Uterus (tissue), 4 donors: ENCODE data around the gene ALKBH6. TPM values are rescaled to one million over a fixed set of nuclear protein-coding genes. Genes with fewer than 3 reads are reported as not detected.

Experiments
- DNase-seq, 2 donors: peaks; one replicate each; pipeline ENCODE4 v3.0.0-alpha.2; 2019 to 2020
- H3K27ac ChIP-seq, 2 donors: fragments of 200-600 bp; sonication (generic); 1 replicate in 1 of 2; 2 replicates in 1 of 2; pipeline ENCODE4 v1.5.1; 2016 to 2018
- H3K27me3 ChIP-seq, 2 donors: fragments of 200-600 bp; sonication (generic); one replicate each; pipeline ENCODE4 v1.5.1; 2018 to 2019; ENCODE audit warnings: control low read depth in 1 of 2
- H3K36me3 ChIP-seq, 2 donors: fragments of 200-600 bp; sonication (generic); one replicate each; pipeline ENCODE4 v1.5.1; 2019; ENCODE audit warnings: control low read depth in 1 of 2
- H3K4me1 ChIP-seq, 2 donors: fragments of 200-600 bp; sonication (generic); one replicate each; pipeline ENCODE4 v1.5.1; 2018 to 2019; ENCODE audit warnings: control low read depth in 1 of 2
- H3K4me3 ChIP-seq, 2 donors: fragments of 200-600 bp; sonication (generic); 1 replicate in 1 of 2; 2 replicates in 1 of 2; pipeline ENCODE4 v1.5.1; 2018 to 2019; ENCODE audit warnings: mild to moderate bottlenecking in 1 of 2
- H3K9me3 ChIP-seq, 2 donors: fragments of 200-600 bp; sonication (generic); one replicate each; pipeline ENCODE4 v1.5.1; 2019; ENCODE audit warnings: control low read depth in 1 of 2
- CTCF ChIP-seq, 4 experiments: fragments of 200-600 bp in 2 of 4; fragments of 450-650 bp in 2 of 4; sonication (generic) in 2 of 4; IDR thresholded peaks; one replicate each; pipeline ENCODE4 v1.5.1; 2016 to 2019; ENCODE audit warnings: antibody characterized with exemption in 4 of 4, mild to moderate bottlenecking in 2 of 4, moderate library complexity in 1 of 4
- POLR2A ChIP-seq, 2 donors: fragments of 450-650 bp; IDR thresholded peaks; one replicate each; pipeline ENCODE4 v1.6.1; 2016; ENCODE audit warnings: antibody characterized with exemption in 2 of 2, mild to moderate bottlenecking in 1 of 2, moderate library complexity in 1 of 2
- intact Hi-C: fragments of 100-400 bp; cut with DNase I; formaldehyde crosslinking; loops from one replicate; pipeline ENCODE4 v1.15.1; 2023; ENCODE audit warnings: low total_unique reads
- total RNA-seq, 4 donors: library from RNA; depleted of rRNA in 3 of 4; stranded (reverse); fragments of >200 nt in 3 of 4; gene quantifications; one replicate each; pipeline versions ENCODE4 v1.1.0 to v1.2.4, GENCODE V29; 2014 to 2023
- donor health status: DM: yes; HTN: yes; CAD: no.

ALKBH6 gene
- total RNA-seq, 4 donors from 2014 or later = 10.0 to 18.5 (median 17.0) TPM

GRCh38 chr19:36051236-36051635, 37.2 kb upstream of the ALKBH6 start:
- intact Hi-C loops = loop anchor here (10.0 kb wide), 1 partner anchor 64 kb away; the partner anchor contains the start of genes OVOL3, POLR2I and TBCB
- DNase-seq = no peak
- peaks cover 0 to 7% of the 10 kb centered on the region in 2 donors for H3K4me1 ChIP-seq
- TF ChIP-seq POLR2A (IDR thresholded peaks at IDR 0.05) (no peak), CTCF (IDR thresholded peaks at IDR 0.05) (no peak)
- H3K36me3 ChIP-seq = no peaks in the 10 kb centered on the region
- H3K9me3 ChIP-seq = no peaks in the 10 kb centered on the region
- no peak overlapping the region for H3K4me3 ChIP-seq
- H3K27ac ChIP-seq = no peak overlapping the region
- no peaks in the 10 kb centered on the region for H3K27me3 ChIP-seq

GRCh38 chr19:36049080-36049698, 35.2 kb upstream of the ALKBH6 start:
- Histone ChIP-seq H3K4me1 (no peaks in the 10 kb centered on the region), H3K4me3 (no peak overlapping the region), H3K27me3 (no peaks in the 10 kb centered on the region), H3K36me3 (no peaks in the 10 kb centered on the region), H3K9me3 (no peaks in the 10 kb centered on the region), H3K27ac (no peak overlapping the region)
- intact Hi-C loops = no loop called here
- no peak for DNase-seq
- TF ChIP-seq POLR2A (IDR thresholded peaks at IDR 0.05) = no peak
- TF ChIP-seq CTCF (IDR thresholded peaks at IDR 0.05) = no peak

- no peak for DNase-seq
- Histone ChIP-seq H3K36me3 (no peaks in the 10 kb centered on the region), H3K27me3 (no peaks in the 10 kb centered on the region), H3K9me3 (no peaks in the 10 kb centered on the region), H3K4me1 (no peaks in the 10 kb centered on the region), H3K27ac (no peak overlapping the region), H3K4me3 (no peak overlapping the region)
- intact Hi-C loops = no loop called here
- TF ChIP-seq POLR2A (IDR thresholded peaks at IDR 0.05) (no peak), CTCF (IDR thresholded peaks at IDR 0.05) (no peak)
These were observed 33.8 kb upstream of the ALKBH6 start for GRCh38 chr19:36047835-36048234.

- H3K4me1 ChIP-seq = no peaks in the 10 kb centered on the region
- no peaks in the 10 kb centered on the region for H3K36me3 ChIP-seq
- TF ChIP-seq POLR2A (IDR thresholded peaks at IDR 0.05) (no peak), CTCF (IDR thresholded peaks at IDR 0.05) (no peak)
- intact Hi-C loops = no loop called here
- DNase-seq = no peak
- H3K9me3 ChIP-seq = no peaks in the 10 kb centered on the region
- H3K27me3 ChIP-seq = no peaks in the 10 kb centered on the region
- no peak overlapping the region for H3K27ac ChIP-seq
- H3K4me3 ChIP-seq = no peak overlapping the region
These were observed 32.5 kb upstream of the ALKBH6 start for GRCh38 chr19:36046443-36047050.

GRCh38 chr19:36043952-36044351, 29.9 kb upstream of the ALKBH6 start:
- no peak for DNase-seq
- no peak for TF ChIP-seq POLR2A (IDR thresholded peaks at IDR 0.05)
- peak overlapping the region in 1 of 2 donors; percentile 26 for H3K27ac ChIP-seq
- intact Hi-C loops = no loop called here
- H3K36me3 ChIP-seq = no peaks in the 10 kb centered on the region
- no peak overlapping the region for H3K4me3 ChIP-seq
- H3K27me3 ChIP-seq = no peaks in the 10 kb centered on the region
- H3K9me3 ChIP-seq = no peaks in the 10 kb centered on the region
- H3K4me1 ChIP-seq = no peaks in the 10 kb centered on the region
